Activated CD8-positive, alpha-beta memory T cell treated with anti-CD3 and anti-CD28 coated beads, Interleukin-2, amount 50 U/mL, for 24 hours (primary cell): Measurements from ENCODE around the gene CIT.

Source experiments
- DNase-seq: peaks from one replicate; pipeline ENCODE4 v3.0.0-alpha.2; 2020; ENCODE audit errors: extremely low read depth

The CIT gene

DNA sequence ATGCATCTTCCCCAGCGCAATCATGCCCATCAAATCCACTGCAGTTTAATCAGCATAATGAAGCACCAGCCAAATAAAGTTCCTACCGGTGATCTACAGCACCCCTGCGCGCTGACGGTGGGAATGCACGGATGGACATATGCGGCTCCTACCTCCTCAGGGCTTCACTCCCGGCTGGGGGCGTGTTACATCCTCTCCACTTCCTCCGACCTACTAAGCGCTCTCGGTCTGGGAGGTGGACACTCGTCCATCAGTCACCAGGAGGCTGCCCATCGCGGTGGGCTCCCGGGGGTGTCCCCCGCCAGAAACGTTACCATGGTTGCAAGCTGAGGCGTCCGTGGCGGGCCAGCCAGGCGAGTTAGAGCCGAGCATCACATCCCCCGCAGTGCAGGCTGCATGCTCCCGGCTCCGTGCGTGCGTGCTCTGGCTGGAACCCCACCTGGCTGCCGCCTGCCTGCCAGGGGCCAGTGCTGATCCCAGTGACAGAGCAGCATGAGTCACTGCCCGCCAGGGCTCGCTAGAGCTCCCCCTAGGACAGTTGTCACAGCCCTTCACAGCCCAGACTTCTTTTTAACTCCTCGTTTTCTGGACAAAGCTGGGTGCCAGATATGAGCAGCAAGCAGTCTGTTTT is 73.0 kb downstream of the CIT start:
- no peak for DNase-seq

DNA sequence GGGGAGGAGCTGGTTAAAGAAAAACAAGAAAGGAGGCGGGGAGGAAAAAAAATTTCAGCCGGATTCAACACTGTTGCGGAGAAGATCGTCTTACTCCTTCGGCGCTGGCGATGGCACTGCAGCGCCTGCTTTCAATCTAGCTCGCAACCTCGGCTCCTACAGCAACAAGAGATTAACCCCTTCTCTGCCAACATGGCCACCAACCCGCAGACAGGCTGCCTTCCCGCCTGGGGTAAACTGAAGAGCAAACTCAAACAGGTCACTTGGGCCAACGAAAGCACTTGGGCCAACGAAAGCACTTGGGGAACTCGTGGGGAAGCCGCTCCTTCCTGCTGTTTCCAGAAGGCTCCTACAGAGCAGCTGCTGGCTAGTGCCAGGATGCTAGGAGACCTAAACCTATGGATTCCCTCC is 73.7 kb downstream of the CIT start:
- DNase-seq = no peak

- no peak for DNase-seq
These were observed 74.6 kb downstream of the CIT start for GRCh38 chr12:119802472-119802871.

- DNase-seq = no peak
These were observed 80.0 kb downstream of the CIT start for GRCh38 chr12:119797090-119797489.

DNA sequence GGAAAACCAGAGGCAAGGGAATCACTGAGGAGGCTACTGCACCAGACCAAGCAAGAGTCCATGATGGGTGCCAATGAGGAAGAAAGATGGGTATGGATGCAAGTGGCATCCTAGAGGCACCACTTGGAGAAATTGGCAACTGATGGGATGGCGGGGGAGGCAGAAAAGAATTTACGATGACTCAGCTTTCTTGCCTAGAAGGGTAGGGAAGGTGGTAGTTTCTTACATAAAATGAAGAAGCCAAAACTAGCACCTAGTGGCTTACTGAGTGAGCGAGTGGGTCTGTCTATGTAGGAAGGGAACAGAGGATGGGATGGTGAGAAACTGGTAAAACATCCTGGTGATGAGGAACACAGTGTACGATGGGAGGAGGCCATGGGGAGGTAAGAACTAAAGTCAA is 80.8 kb downstream of the CIT start:
- DNase-seq = no peak

DNA sequence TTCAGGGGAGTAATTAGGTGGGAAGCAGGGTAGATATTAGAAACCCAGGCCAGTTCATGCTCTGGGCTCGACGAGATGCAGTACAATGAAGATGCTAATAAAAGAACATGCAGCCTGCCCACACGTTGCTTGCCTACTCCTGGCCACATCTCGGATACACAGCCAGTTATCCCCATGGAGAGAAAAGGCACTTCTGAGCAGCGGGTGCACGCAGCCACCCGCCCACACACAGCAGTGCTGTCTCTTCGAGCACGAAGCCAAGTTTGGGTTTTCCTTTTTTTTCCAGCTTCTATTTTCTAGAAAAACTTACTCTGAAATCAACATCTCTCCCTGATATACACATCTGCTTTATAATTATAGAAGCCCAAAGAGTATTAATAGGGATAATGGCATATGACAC is 85.7 kb downstream of the CIT start:
- DNase-seq = no peak

GRCh38 chr12:119788786-119789185 is 88.3 kb downstream of the CIT start:
- no peak for DNase-seq

- no peak for DNase-seq
These were observed 90.6 kb downstream of the CIT start for GRCh38 chr12:119786539-119786938.

DNA sequence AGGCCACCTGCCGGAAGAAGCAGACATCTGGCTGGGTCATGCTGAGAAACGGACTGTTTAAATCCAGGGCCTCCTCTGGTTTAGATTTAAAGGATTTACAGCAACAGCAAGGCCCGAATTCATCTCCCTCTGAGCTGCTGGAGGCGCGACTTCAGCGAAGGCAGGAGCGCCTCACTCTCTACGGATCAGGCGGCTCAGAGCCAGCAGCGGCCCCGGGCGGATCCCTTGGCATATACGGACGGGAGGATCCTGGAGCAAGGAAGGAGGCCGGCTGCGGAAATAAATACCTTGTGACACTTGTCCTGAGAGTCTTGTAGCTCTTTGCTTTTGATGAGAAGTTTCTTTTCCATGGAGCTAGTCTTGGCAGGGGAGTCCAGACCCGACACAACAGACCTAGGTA is 92.4 kb downstream of the CIT start:
- DNase-seq = no peak

DNA sequence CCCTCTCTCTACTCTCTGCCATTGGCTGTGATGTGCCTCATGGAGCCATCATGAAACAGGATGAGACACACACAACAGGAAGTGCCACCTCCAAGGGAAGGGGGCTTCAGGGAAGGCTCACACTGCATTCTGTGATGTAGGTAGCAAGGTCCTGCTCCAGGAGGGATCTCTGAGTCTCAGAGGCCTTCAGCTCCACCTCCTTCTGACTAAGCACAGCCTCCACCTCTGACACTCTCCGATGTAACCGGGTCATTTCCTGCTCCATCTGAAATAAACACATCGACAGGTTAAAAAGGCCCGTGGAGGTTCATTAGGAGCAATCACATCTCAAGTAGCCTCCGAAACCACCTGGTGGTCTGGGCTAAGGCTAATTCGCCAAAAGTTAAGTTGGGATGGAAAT is 93.3 kb downstream of the CIT start:
- DNase-seq = no peak

DNA sequence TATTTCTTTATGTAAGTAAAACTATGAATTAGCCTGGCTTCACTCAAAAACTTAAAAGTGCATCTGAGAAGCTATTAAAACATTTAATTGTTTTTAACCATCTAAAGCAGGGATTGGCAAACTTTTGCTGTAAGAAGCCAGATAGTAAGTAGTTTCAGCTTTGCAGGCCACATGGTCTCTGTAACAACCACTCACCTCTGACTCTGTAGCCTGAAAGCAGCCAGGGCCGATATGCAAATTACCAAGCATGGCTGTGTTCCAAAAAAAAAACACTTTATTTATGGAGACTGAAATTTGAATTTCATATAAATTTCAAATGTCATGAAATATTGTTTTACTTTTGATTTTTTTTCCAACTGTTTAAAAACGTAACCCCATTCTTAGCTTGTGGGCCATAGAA is 95.3 kb downstream of the CIT start:
- no peak for DNase-seq

DNA sequence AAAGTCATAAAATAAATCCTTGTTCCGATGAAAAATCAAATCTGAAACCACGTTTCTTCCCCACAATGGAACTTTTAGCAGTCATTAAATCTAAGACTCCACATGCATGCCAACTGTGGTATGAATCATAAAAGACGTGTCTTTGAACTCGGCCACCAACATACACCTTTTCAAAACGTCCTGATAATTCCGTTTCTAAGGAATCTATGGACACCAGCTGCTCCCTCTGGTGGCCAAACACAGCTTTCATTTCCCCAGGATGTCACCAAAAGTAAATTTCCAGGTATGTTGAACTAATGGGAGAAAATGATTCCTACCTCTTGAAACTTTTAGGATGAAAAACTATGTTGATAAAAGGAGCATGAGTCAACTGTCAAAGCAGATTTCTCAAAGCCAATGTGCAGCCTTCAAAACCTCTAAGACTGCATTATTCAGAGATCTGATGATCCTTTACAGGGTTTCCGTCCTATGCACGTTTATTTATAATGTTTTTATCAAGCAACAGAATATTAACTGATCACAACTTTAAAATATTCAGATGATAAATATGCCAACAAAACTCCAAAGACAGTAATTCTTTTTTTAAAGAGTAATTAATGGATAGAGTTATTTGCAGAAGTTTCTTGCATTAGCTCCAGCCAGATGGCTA is 96.2 kb downstream of the CIT start:
- DNase-seq = no peak

- no peak for DNase-seq
These were observed 101.7 kb downstream of the CIT start for GRCh38 chr12:119775246-119775895.

DNA sequence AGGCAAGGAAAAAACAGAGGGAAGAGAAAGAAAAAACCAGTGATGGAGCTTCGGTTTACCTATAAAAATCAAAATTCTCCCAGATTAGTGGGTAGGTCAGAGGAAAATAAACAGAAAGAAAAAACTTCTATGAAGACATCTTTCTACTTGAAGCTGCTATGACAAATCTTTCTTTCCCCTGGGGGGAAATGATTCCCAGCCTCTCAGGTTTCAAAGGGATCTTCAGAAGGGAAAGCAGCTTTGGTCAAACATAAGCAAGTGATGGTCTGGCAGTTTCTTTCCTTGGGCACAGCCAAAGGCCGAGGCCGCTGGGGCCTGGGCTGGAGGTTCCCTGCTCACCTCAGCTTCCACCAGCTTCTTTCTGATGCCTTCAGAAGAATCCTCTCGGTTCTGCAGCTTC is 104.7 kb downstream of the CIT start:
- DNase-seq = no peak

DNA sequence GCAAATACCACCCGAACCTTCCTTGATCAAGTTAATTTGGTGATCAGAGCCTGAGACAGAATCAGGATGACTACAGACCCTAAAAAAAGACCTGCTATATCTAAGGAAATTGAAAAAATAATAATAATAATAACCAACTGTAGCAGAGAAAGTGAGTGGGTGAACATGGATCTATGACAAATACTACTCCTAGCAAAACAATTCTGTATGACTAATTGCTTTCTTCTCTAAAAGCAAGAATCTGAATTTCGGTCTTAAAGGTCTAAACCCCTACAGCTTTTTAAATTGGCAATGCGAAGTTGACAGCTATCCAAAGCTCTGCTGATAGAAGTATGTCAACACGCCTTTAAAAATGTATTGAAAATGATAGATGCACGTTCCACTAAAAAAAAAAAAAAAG is 107.0 kb downstream of the CIT start:
- no peak for DNase-seq

DNA sequence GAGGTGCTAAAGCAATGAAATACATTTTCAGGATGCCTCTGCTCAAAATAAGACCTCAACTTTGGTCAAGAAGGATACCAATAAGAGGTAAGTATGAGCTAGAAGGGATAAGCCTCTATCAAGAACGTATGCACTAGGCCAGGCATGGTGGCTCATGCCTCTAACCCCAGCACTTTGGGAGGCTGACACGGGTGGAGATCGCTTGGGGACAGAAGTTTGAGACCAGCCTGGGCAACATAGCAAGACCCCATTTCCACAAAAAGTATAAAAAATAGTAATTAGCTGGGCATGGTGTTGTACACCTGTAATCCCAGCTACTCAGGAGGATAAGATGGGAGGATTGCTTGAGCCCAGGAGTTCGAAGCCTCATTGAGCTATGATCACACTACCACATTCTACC is 114.5 kb downstream of the CIT start:
- no peak for DNase-seq

GRCh38 chr12:119758722-119759121 is 118.4 kb downstream of the CIT start:
- no peak for DNase-seq

DNA sequence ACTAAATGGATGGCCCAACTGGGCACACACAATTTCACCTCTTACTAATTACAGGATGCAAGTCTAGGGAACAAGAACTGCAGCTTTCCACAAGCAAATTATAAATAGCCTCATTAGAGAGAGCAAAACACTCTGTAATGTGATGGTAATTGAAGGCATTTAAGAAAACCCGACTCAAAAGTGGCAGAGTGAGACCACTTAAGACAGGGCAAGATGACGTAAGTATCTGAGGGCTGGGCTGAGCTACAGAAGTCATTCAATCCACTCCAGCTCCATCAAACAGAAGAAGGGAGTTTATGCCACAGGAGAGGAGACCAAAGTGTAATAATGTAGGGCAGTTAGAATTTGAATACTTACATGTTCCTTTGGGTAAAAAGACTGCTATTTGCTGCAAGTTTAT is 118.9 kb downstream of the CIT start:
- no peak for DNase-seq

DNA sequence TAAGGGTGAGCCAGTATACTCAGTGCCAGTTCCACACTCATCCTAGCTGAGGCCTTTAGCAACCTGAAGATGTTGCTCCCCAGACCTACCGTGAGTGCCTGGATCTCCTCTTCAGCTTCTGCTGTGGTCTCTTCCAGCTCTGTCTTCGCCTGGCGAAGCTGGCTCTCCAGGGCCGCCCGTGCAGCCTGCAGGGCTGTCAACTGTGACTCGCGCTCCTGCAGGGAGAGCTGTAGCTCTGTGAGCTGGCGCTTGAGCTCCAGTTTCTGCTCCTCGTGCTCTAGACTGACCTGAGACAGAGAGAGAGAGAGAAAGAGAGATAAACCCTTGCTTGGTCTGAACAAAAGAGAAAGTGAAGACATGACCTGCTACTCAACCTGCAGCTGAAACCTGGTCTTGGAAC is 125.2 kb downstream of the CIT start:
- no peak for DNase-seq

GRCh38 chr12:119749666-119750065 is 127.5 kb downstream of the CIT start:
- DNase-seq = no peak

- DNase-seq = no peak
These were observed 128.6 kb downstream of the CIT start for GRCh38 chr12:119748497-119748896.

DNA sequence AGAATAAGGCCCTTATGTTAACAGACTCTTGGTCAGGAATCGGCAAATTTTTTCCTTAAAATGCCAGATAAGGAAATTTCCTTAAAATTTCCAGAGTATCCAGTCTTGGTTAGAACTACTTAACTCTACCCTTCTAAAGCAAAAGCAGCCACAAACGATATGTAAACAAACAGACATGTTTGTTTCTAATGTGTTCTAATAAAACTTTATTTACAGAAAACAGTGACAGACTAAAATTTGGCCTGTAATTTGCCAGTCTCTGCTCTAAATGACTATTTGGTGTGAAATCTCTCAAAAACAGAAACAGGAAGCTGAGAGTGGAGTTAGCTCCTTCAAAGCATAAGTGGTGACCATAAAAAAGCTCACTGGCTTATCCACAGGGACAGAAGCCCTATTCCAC is 131.0 kb downstream of the CIT start:
- no peak for DNase-seq

DNA sequence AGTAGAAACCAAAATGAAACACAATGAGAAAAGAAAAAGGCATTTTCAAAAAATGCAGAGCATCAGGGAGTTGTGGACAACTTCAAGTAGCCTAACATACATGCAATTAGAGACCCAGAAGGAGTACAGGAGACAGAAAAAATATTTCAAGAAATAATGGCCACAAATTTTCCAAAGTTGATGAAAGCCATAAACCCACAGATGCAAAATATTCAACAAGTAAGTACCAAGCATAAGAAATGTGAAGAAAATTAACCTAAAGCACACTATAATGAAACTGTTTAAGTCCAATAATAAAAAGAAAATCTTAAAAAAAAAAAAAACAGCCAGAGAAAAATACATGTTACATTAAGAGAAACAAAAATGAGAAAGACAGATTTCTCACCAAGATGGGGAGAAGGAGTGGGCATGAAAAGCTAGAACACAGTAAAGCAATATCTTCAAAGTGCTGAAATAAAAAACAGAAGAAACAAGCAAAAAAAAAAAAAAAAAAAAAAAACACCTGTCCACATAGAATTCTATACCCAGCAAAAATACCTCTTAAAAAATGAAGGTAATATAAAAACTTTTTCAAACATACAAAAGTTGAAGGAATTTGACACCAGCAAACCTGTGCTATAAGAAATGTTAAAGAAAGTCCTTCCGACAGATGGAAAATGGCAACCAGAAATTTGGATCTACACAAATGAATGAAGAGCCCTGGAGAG is 132.1 kb downstream of the CIT start:
- no peak for DNase-seq
